A673 (cell line): Measurements from ENCODE around the gene CALN1. TPM values are rescaled to one million over a fixed set of nuclear protein-coding genes. Genes with fewer than 3 reads are reported as not detected.

Experiments used
- BruUV-seq: library from RNA; stranded (reverse); fragments of 400-500 nt; replicated peaks from 2 replicates; lab custom pipeline; 2021; lab: Mats Ljungman, UMichigan
- CTCF ChIA-PET: fragments of 300-600 bp; sonication (Branson Sonifier 250); formaldehyde crosslinking; loops from one replicate; lab custom pipeline; 2022; ENCODE audit warnings: antibody characterized with exemption; lab: Charles Lee
- POLR2A ChIA-PET: fragments of 300-600 bp; sonication (Branson Sonifier 250); formaldehyde crosslinking; loops from one replicate; lab custom pipeline; 2022; ENCODE audit warnings: antibody characterized with exemption; ENCODE audit not compliant: low non-redundant PET; lab: Charles Lee
- DNase-seq: peaks from one replicate; pipeline ENCODE4 v3.0.0-alpha.2; 2015; ENCODE audit warnings: low spot score
- H3K27ac ChIP-seq: fragments of 200-600 bp; sonication (generic); 2 replicates; pipeline ENCODE4 v1.5.1; 2016; ENCODE audit warnings: mixed run types, low read depth, mild to moderate bottlenecking, mixed read lengths, antibody characterized with exemption, low read length; ENCODE audit not compliant: poor library complexity, severe bottlenecking
- H3K27me3 ChIP-seq: fragments of 200-600 bp; sonication (generic); replicated peaks from 2 replicates; pipeline ENCODE4 v1.6.1; 2017; ENCODE audit warnings: mixed run types, low read depth, mild to moderate bottlenecking, mixed read lengths, antibody characterized with exemption, low read length; ENCODE audit not compliant: insufficient read depth, poor library complexity
- H3K36me3 ChIP-seq: fragments of 200-600 bp; sonication (generic); 2 replicates; pipeline ENCODE4 v1.6.1; 2016; ENCODE audit warnings: mixed run types, mild to moderate bottlenecking, mixed read lengths, antibody characterized with exemption, low read length; ENCODE audit not compliant: insufficient read depth, poor library complexity, severe bottlenecking
- H3K4me1 ChIP-seq: fragments of 200-600 bp; sonication (generic); 2 replicates; pipeline ENCODE4 v1.6.1; 2017; ENCODE audit warnings: mixed run types, mild to moderate bottlenecking, mixed read lengths, antibody characterized with exemption, low read length; ENCODE audit not compliant: insufficient read depth, poor library complexity, severe bottlenecking
- H3K4me3 ChIP-seq: fragments of 200-600 bp; sonication (generic); 2 replicates; pipeline ENCODE4 v1.5.1; 2016; ENCODE audit warnings: low read depth, mixed run types, mild to moderate bottlenecking, mixed read lengths, low read length; ENCODE audit not compliant: poor library complexity, severe bottlenecking
- H3K9me3 ChIP-seq: fragments of 200-600 bp; sonication (generic); 2 replicates; pipeline ENCODE4 v1.6.1; 2016; ENCODE audit warnings: mixed run types, low read depth, mild to moderate bottlenecking, mixed read lengths, antibody characterized with exemption, low read length; ENCODE audit not compliant: poor library complexity, severe bottlenecking
- CTCF ChIP-seq: fragments of 300-800, 200-600 bp; sonication (generic); conservative IDR thresholded peaks from 2 replicates; pipeline ENCODE4 v1.5.1; 2017; ENCODE audit warnings: low read depth, mild to moderate bottlenecking, antibody characterized with exemption, low read length, moderate library complexity, mixed read lengths
- EZH2 ChIP-seq: fragments of 200-600 bp; sonication (generic); IDR thresholded peaks from 2 replicates; pipeline ENCODE4 v1.6.1; 2017; ENCODE audit warnings: borderline replicate concordance, low read depth, mild to moderate bottlenecking, mixed read lengths, antibody characterized with exemption, low read length; ENCODE audit not compliant: poor library complexity, severe bottlenecking
- intact Hi-C: fragments of 100-400 bp; cut with micrococcal nuclease; formaldehyde crosslinking; loops from one replicate; pipeline ENCODE4 v1.10.0; 2022; ENCODE audit not compliant: unreplicated experiment
- total RNA-seq: library from RNA; stranded (reverse); gene quantifications from 2 replicates; pipeline ENCODE4 v1.2.3, GENCODE V29; 2021

Gene CALN1
- total RNA-seq, 1 experiment from 2014 or later, result not detected

GRCh38 chr7:72140566-72140965 lies 271.6 kb downstream of the CALN1 start:
- POLR2A ChIA-PET, result no interaction called here
- DNase-seq, result no peak
- peaks cover 14% of the 10 kb centered on the region for H3K9me3 ChIP-seq
- H3K27ac ChIP-seq, result no peak overlapping the region
- TF ChIP-seq EZH2 (no peak), CTCF (no peak)
- no peaks in the 10 kb centered on the region for H3K27me3 ChIP-seq
- no peak overlapping the region for H3K4me3 ChIP-seq
- H3K36me3 ChIP-seq, result no peaks in the 10 kb centered on the region
- no TSS peak for BruUV-seq
- CTCF ChIA-PET, result no interaction called here
- H3K4me1 ChIP-seq, result no peaks in the 10 kb centered on the region
- intact Hi-C loops, result no loop called here

GRCh38 chr7:72127136-72127535 lies 285.0 kb downstream of the CALN1 start:
- Histone ChIP-seq H3K9me3 (peaks cover 26% of the 10 kb centered on the region), H3K27ac (no peak overlapping the region), H3K27me3 (no peaks in the 10 kb centered on the region), H3K4me1 (no peaks in the 10 kb centered on the region), H3K4me3 (no peak overlapping the region), H3K36me3 (no peaks in the 10 kb centered on the region)
- POLR2A ChIA-PET, result no interaction called here
- CTCF ChIA-PET, result no interaction called here
- TF ChIP-seq CTCF (no peak), EZH2 (no peak)
- DNase-seq, result no peak
- intact Hi-C loops, result no loop called here
- BruUV-seq, result no TSS peak

GRCh38 chr7:72123913-72124312 lies 288.2 kb downstream of the CALN1 start:
- TF ChIP-seq CTCF, result no peak
- TF ChIP-seq EZH2, result no peak
- ChIA-PET POLR2A (no interaction called here), CTCF (no interaction called here)
- Histone ChIP-seq H3K36me3 (no peaks in the 10 kb centered on the region), H3K27me3 (no peaks in the 10 kb centered on the region), H3K9me3 (peaks cover 15% of the 10 kb centered on the region), H3K4me3 (no peak overlapping the region), H3K27ac (no peak overlapping the region), H3K4me1 (no peaks in the 10 kb centered on the region)
- no TSS peak for BruUV-seq
- intact Hi-C loops, result no loop called here
- no peak for DNase-seq
